Measurements from ENCODE around the gene C5orf63. TPM values are rescaled to one million over a fixed set of nuclear protein-coding genes. Genes with fewer than 3 reads are reported as not detected.

Gene C5orf63
- total RNA-seq, 1 donor from 2014 or later: 2.3 TPM

DNA sequence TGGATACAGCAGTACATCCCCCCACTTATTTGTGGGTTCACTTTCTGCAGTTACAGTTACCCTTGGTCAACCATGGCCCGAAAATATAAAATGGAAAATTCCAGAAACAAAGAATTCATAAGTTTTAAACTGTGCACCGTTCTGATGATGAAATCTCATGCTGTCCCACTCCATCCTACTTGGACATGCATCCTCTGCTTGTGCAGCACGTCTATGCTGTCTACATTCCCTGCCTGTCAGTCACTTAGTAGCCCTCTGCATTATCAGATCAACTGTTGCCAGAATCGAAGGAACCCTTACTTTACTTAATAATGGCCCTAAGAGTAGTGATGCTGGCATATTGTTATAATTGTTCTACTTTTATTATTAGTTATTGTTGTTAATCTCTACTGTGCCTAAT is 57.6 kb downstream of the C5orf63 start:
- Mint-ChIP-seq H3K4me1 (no peaks in the 10 kb centered on the region), H3K36me3 (ENCODE audit: low read depth) (no peaks in the 10 kb centered on the region), H3K27me3 (ENCODE audit: low read depth) (no peaks in the 10 kb centered on the region), H3K27ac (ENCODE audit: unreplicated experiment) (no peak overlapping the region), H3K4me3 (no peak overlapping the region), H3K9me3 (no peaks in the 10 kb centered on the region)
- DNase-seq (ENCODE audit: low read depth, low spot score): no peak
- TF ChIP-seq, protein P1, sequence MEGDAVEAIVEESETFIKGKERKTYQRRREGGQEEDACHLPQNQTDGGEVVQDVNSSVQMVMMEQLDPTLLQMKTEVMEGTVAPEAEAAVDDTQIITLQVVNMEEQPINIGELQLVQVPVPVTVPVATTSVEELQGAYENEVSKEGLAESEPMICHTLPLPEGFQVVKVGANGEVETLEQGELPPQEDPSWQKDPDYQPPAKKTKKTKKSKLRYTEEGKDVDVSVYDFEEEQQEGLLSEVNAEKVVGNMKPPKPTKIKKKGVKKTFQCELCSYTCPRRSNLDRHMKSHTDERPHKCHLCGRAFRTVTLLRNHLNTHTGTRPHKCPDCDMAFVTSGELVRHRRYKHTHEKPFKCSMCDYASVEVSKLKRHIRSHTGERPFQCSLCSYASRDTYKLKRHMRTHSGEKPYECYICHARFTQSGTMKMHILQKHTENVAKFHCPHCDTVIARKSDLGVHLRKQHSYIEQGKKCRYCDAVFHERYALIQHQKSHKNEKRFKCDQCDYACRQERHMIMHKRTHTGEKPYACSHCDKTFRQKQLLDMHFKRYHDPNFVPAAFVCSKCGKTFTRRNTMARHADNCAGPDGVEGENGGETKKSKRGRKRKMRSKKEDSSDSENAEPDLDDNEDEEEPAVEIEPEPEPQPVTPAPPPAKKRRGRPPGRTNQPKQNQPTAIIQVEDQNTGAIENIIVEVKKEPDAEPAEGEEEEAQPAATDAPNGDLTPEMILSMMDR (conservative IDR thresholded peaks at IDR 0.05): no peak

DNA sequence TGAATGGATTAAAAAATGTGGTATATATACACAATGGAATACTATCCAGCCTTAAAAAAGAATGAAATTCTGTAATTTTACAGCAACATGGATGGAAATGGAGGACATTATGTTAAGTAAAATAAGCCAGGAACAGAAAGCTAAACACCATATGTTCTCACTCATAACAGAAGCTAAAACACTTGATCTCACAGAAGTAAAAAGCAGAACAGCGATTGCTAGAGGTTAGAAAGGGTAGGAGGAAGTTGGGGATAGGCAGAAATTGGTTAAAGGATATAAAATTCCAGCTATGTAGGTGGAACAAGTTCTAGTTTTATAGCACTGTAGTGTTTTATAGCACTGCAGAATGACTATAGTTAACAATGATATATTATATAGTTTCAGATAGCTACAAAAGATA is 58.7 kb downstream of the C5orf63 start:
- no peak for DNase-seq (ENCODE audit: low read depth, low spot score)
- Mint-ChIP-seq H3K27me3 (ENCODE audit: low read depth) (no peaks in the 10 kb centered on the region), H3K36me3 (ENCODE audit: low read depth) (no peaks in the 10 kb centered on the region), H3K27ac (ENCODE audit: unreplicated experiment) (no peak overlapping the region), H3K4me3 (no peak overlapping the region), H3K4me1 (no peaks in the 10 kb centered on the region), H3K9me3 (no peaks in the 10 kb centered on the region)
- TF ChIP-seq, protein P1 (conservative IDR thresholded peaks at IDR 0.05): no peak

DNA sequence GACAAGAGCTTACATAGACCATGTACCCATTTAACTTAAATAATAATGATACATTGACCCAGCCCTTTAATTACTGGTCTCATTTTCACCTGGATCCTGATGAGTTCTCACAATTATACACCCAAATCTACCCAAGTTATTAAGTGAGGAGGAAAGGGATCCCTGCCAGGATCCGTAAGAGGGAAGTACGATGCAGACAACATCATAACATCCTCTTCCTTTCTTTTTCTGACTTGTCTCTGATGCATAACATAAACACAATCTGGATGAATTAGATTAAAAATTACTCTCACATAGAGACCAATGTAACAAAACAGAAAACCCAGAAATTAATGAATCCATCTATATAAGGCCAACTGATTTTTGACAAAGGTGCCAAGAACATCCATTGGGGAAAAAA is 59.9 kb downstream of the C5orf63 start:
- H3K4me1 Mint-ChIP-seq: no peaks in the 10 kb centered on the region
- DNase-seq (ENCODE audit: low read depth, low spot score): no peak
- no peak overlapping the region for H3K4me3 Mint-ChIP-seq
- no peaks in the 10 kb centered on the region for H3K9me3 Mint-ChIP-seq
- H3K27me3 Mint-ChIP-seq (ENCODE audit: low read depth): no peaks in the 10 kb centered on the region
- no peak overlapping the region for H3K27ac Mint-ChIP-seq (ENCODE audit: unreplicated experiment)
- H3K36me3 Mint-ChIP-seq (ENCODE audit: low read depth): no peaks in the 10 kb centered on the region
- TF ChIP-seq, protein P1 (conservative IDR thresholded peaks at IDR 0.05): no peak

DNA sequence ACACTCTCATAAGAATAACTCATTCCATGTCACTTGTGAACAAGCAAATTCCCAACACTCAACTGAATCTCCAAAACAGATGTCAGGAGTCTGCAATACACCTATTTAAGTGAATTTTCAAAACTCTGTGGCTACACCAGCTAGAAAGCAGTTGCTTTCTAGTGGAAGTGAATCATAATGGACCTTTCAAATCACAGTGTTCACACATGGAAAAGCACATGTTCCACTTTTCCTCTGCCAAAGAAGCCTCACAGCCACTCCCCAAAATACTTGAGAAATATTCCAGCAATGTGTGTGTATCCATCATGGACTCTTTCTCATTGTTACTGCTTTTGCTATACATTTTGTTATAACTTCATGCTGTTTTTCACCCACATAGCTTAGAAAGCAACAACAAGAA is 60.4 kb downstream of the C5orf63 start:
- TF ChIP-seq, protein P1 (conservative IDR thresholded peaks at IDR 0.05): no peak
- no peaks in the 10 kb centered on the region for H3K9me3 Mint-ChIP-seq
- H3K27me3 Mint-ChIP-seq (ENCODE audit: low read depth): no peaks in the 10 kb centered on the region
- no peak overlapping the region for H3K27ac Mint-ChIP-seq (ENCODE audit: unreplicated experiment)
- no peak overlapping the region for H3K4me3 Mint-ChIP-seq
- H3K36me3 Mint-ChIP-seq (ENCODE audit: low read depth): no peaks in the 10 kb centered on the region
- DNase-seq (ENCODE audit: low read depth, low spot score): no peak
- H3K4me1 Mint-ChIP-seq: no peaks in the 10 kb centered on the region

DNA sequence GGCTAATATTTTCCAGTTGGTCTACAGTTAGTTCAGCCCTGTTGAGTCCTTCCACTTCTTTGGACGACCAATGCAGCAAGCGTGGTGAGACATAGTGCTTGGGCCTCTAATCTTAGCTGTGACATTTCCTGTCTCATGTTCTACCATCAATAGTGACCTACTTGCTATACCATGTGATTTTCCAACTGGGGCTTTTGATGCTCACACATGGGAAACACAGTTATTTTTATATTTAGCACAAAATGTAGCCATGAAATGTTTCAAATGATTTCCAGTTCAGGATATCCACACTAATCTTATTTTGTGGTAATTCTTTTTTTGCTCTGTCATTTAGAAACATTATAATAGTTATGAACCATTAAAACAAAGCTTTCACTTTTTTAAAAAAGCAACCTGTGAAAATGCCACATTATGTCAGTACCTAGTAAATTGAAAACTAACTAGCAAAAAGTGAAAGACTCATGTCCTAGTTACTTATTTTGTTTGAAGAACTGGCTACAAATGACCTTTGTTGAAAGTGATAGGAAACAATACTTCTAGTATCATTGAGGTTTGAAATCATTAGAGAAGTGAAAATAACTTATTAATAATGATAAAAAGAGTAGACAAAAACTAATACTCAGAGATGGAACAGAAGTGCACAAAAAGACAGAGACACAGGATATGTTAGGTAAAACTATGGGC is 61.2 kb downstream of the C5orf63 start:
- no peaks in the 10 kb centered on the region for H3K27me3 Mint-ChIP-seq (ENCODE audit: low read depth)
- H3K4me1 Mint-ChIP-seq: no peaks in the 10 kb centered on the region
- H3K27ac Mint-ChIP-seq (ENCODE audit: unreplicated experiment): no peak overlapping the region
- DNase-seq (ENCODE audit: low read depth, low spot score): no peak
- H3K36me3 Mint-ChIP-seq (ENCODE audit: low read depth): no peaks in the 10 kb centered on the region
- no peak overlapping the region for H3K4me3 Mint-ChIP-seq
- TF ChIP-seq, protein P1 (conservative IDR thresholded peaks at IDR 0.05): no peak
- H3K9me3 Mint-ChIP-seq: no peaks in the 10 kb centered on the region
